ENCODE data around the gene GPR157.

Gene GPR157

DNA sequence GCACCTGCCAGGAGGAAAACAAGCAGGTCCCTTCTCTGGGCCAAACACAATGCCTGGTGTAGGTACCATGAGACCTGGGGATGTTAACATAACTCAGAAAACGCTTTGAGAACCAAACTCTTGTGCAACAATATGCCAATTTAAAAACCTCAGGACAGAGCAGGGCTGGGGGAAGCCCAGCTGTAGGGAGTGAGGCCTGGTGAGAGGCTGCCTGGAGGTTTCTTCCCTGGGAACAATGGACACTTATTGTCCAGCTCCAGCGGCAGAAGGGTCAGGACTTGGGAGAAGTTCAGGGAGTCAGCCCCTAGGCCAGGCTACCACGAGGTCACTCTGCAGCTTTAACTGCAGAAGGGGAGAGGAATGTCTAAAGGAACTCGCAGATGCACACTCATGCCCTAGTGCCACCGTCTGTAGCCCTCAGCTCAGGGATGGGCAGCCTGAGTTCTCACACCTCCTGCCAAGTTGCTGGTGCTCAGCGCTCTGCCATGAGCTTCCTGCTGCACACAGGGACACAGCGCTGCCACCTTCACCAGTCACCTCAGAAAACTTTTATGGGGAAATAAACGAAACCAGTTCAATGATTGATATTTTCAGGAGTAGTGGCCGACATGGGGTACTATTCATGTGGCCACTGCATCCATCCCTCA is 8.5 kb downstream of the GPR157 start:
- in situ Hi-C loops (cut with MboI; ENCODE audit: low sequenced_read_pairs) = loop anchor here (25.0 kb wide), 1 partner anchor 367 kb away; no protein-coding TSS in a partner anchor

DNA sequence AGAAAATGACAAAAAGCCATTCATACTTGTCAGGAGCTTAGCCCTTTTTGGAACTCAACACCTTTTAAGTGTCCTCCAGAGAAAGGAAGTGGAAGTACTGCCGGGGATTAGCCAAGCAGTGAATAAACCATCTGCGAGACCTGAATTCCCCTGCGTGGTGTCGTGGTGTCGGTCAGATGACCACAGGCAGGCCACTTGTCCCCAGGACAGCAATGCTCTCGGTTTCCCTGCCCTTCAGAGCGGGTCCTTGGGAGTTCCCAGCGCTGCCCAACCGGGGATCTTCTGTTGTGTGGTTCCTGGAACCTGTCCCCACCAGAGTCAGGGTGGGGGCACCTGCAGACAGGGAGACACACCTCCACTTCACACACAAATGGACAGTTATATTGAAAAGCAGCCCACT is 9.2 kb downstream of the GPR157 start:
- in situ Hi-C loops (cut with MboI; ENCODE audit: low sequenced_read_pairs) = loop anchor here (25.0 kb wide), 1 partner anchor 368 kb away; no protein-coding TSS in a partner anchor

DNA sequence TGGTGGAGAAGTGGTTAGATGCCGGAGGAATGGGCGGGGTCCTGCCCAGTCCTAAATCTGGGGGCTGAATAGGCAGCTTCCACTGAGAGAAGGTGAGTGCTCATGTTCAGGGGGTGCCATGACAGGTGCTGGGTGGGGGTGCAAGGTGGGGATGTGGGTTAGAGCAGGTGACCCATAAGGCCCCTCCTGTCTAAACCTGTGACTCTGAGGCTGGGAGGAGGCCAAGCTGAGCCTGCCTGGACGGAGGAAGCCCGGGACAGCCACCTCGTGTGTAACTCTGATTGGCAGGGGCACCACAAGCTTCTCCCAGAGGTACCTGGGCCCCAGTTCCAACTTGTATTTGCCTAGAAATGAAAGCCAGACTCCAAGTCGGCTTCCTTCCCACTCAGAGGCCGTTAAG is 10.7 kb downstream of the GPR157 start:
- in situ Hi-C loops (cut with MboI; ENCODE audit: low sequenced_read_pairs) = loop anchor here (25.0 kb wide), 1 partner anchor 369 kb away; no protein-coding TSS in a partner anchor

DNA sequence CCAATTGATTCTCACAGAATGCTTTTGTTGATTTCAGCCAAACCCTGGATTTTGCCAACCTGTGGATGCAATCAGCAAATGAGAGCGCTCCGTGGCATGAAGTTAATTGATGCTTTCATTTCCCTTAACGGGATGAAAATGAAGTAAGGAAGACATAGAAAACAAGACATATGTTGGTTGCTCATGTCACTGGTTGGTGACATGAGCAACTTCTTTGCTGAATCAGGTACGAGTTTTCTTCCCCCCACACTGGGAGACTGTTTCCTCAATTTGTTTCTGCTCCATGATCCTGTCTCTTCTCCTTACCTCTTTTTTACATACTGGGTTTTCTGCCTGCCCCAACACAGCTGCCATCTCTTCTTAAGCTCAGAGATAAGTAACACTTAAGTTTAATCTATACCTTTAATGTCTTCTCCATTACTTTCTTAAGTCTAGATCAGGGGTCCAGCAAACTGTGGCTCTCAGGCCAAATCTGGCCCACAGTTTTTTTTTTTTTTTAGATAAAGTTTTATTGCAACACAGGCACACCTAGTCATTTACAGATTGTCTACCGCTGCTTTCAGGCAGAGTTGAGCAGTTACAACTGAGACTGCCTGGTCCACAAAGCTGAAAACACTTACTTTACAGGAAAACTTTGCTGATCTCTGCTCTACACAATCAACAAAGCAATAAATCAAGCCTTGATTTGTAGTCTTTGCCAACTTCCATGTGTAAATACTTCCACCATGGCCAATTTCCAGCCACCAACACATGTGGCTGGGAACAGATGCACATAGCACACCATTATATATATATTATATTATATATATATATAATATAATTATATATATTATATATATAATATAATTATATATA is 13.3 kb downstream of the GPR157 start:
- in situ Hi-C loops (cut with MboI; ENCODE audit: low sequenced_read_pairs) = loop anchor here (25.0 kb wide), 1 partner anchor 372 kb away; no protein-coding TSS in a partner anchor

DNA sequence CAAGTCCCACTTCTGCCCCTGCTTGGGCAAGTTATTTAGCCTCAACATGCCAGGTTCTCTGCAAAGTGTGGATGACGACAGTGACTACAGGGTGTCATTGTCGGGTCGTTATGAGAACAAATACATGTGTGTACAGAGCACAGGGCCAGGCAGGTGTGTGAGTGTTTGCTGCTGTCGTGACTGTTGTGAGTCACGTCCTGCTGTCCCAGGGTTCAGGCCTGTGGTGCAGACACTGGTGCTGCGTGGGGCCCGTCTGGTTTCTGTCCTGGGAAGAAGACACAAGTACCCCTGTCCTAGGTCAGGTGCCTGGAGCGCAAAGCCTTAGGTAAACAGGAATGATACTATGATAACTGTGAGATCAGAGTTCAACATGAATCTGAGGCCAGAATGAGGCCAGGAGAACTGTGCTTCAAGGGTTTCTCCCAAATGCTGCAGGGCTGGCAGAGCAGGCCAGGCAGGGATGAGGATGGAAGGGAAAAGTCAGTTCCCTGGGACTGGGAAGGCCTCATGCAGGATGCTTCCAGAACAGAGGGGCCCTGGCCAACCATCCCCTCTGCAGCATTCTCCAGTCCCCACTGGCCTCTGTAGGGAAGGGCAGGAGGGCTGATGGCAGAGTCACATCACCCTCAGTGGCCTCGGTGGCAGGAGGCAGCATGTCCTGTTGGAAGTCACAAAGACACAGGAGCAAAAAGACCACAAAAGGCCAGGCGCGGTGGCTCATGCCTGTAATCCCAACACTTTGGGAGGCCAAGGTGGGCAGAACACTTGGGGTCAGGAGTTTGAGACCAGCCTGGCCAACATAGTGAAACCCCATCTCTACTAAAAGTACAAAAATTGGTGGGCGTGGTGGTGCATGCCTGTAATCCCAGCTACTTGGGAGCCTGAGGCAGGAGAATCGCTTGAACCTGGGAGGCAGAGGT is 15.7 kb downstream of the GPR157 start:
- in situ Hi-C loops (cut with MboI; ENCODE audit: low sequenced_read_pairs) = loop anchor here (25.0 kb wide), 1 partner anchor 374 kb away; no protein-coding TSS in a partner anchor

DNA sequence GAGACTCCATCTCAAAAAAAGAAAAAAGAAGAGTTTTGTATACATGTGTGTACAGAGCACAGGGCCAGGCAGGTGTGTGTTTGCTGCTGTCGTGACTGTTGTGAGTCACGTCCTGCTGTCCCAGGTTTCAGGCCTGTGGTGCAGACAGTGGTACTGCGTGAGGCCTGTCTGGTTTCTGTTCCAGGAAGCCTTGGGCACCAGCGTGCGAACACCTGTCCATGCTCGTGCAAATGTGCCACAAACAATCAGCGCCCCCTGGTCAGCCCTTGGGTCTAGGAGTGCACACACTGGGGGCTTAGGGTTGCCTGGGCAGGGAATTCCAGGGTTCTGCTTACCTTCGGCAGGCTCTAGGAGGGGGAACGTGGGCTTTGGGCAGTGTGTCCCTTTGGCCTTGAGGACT is 16.9 kb downstream of the GPR157 start:
- in situ Hi-C loops (cut with MboI; ENCODE audit: low sequenced_read_pairs) = loop anchor here (25.0 kb wide), 1 partner anchor 375 kb away; no protein-coding TSS in a partner anchor

DNA sequence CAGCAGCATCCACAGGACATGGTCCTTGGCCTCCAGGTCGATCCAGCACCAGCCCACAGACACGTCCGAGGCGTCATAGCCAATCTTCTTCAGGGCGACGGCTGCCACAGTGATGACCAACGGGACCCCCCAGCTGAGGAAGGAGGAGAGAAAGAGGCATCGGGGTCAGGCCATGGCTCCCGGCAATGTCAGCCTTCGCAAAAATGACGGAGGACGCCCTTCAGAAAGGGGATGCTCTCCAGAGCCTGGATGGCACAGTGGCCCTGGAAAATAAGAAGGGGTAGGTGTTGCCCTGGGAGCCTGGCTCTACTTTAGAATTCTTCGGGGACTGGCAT is 17.6 kb downstream of the GPR157 start:
- in situ Hi-C loops (cut with MboI; ENCODE audit: low sequenced_read_pairs) = loop anchor here (25.0 kb wide), 1 partner anchor 376 kb away; no protein-coding TSS in a partner anchor

DNA sequence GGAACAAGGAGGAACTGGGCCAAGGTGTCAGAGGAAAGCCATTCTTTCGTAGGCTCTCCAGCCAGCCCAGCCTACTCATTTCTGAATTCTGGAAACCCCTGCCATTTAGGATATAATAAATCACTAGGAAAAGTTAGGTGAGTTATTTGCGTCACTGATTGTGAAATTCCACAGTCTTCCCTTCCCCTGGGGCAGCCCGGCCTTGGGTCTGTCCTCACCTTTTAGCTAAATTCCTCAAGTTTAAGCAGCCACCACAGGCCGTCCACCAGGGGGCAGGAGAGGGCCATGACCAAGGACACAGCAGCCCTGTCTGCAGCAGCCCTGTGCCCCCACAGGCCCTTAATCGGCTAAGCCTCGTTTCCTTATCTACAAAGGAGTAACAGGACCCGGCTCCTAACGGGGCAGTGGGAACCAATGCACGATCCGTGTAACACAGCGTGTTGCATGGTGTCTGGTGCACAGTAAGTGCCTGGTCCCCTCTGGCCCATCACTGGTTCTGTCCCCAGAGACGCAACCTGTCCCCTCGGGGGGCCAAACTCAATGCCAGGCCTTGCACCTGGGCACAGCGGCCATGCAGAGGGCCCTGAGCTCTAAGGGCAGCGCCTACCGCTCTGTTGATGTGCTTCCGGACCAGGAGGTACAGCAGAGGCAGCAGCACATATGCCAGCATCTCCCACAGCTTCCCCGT is 18.1 kb downstream of the GPR157 start:
- in situ Hi-C loops (cut with MboI; ENCODE audit: low sequenced_read_pairs) = loop anchor here (25.0 kb wide), 1 partner anchor 376 kb away; no protein-coding TSS in a partner anchor

DNA sequence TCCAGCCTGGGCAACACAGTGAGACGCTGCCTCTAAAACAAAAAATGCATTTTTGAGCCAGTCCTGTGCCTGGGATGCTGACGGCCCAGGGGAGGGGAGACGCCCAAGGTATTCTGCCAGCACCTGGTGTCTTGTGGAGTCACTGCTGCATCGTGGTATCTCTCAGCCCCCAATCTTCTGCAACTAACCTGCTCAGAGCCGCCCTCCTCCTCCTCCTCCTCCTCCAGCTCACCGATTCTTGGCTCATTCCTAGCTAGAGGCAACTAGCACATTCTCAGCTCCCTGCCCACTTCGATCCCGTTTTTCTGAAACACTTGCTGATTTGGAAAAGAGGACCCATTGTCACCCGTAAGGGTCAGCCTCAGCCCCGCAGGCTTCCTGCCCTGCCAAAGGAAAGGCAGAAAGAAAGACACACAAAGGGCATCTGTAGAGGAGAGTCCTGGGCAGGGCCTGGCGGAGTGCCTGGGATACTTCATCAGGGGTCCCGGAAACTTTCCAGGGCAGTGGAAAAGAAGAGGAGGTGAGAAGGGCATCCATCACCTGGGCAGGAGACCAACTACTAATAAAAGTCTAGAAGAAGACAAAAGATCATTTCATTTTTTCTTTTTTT is 20.7 kb downstream of the GPR157 start:
- in situ Hi-C loops (cut with MboI; ENCODE audit: low sequenced_read_pairs) = loop anchor here (10.0 to 25.0 kb wide), 2 partner anchors 173 to 379 kb away; no protein-coding TSS in a partner anchor

DNA sequence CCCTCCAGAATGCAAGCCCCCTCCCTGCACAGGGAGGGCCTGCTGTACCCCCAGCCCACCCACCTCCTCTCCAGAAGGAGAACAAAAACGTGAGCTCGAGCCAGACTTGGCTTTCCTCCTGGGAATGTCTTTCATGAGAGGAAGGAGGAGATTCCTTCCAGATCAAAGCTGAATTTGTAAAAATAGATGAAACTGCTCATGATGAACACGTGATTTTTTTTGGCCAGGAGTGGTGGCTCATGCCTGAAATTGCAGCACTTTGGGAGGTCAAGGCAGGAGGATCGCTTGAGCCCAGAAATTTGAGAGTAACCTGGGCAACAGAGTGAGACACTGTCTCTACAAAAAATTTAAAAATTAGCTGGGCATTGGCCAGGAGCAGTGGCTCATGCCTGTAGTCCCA is 21.8 kb downstream of the GPR157 start:
- in situ Hi-C loops (cut with MboI; ENCODE audit: low sequenced_read_pairs) = loop anchor here (10.0 to 25.0 kb wide), 2 partner anchors 172 to 380 kb away; no protein-coding TSS in a partner anchor

DNA sequence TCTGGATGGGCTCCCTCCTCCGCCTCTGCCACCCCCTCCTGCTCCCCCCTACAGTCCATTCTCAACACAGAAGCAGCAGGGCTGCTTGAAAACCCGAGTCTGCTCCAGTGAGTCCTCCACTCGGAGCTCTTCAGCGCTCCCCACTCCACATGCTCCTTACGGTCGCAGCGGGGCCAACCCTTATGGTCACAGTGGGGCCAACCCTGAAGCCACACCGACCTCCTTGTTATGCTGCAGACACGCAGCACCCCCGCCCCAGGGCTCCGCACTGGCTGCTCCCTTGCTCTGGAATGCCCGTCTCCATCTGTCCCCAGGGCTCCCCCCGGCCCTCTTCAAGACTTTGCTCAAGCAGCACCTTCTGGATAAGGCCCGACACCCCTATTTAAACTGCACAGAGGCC is 22.6 kb downstream of the GPR157 start:
- in situ Hi-C loops (cut with MboI; ENCODE audit: low sequenced_read_pairs) = loop anchor here (10.0 to 25.0 kb wide), 2 partner anchors 171 to 381 kb away; no protein-coding TSS in a partner anchor

DNA sequence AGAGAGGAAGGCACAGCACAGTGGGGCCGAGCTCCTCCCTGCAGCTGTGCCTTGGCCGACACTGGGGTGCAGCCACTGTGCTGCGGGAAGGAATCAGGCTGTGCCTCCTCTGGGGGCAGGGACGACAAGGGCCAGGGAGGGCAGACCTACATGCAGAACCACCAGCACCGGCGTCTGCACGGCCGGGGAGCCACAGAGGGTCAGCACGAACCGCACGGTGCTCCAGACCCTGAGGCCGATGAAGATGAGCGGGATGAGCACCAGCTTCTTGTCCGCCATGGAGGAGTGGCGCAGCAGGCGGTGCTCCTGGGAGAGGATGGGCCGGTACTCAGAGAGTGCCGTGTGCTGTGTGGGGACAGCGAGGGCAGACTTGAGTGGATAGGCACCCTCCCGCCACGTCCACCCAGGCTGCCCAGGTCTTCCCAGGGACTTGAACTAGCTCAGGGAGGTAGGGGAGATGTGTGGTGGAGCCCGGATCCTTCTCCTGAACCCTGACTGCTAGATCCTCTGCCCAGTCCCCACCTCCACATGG is 23.5 kb downstream of the GPR157 start:
- in situ Hi-C loops (cut with MboI; ENCODE audit: low sequenced_read_pairs) = loop anchor here (10.0 to 25.0 kb wide), 2 partner anchors 171 to 382 kb away; no protein-coding TSS in a partner anchor

DNA sequence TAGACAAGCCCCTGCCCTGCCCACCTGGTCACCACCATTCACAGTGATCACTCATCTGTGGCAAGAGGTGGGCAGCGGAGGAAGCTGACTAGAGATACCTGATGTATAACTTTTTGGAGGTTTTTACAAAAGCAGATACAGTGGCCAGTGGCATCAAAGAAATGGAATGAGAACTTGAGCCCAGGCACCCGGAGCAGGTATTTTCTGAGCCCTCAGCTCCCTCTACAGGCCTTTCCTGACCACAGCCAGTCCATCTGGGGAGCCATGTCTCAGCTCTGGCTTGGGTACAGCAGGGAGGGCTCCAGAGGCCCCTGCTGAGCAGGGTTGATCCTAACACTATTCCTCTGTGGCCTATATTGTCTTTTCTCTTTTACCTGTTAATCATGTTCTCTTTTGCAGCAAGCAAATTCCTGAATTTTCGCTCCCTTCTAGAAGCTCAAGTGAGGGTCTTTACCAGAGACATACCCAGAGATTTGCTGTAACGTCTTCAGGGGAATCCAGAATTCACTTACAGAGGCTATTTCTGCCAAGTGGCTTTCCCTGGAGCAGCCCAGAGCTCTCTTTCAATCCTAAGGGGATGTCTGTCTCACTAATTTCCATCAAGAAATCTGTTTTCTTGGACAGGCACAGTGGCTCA is 27.3 kb downstream of the GPR157 start:
- in situ Hi-C loops (cut with MboI; ENCODE audit: low sequenced_read_pairs) = loop anchor here (5.0 to 25.0 kb wide), 3 partner anchors 94 to 386 kb away; no protein-coding TSS in a partner anchor

DNA sequence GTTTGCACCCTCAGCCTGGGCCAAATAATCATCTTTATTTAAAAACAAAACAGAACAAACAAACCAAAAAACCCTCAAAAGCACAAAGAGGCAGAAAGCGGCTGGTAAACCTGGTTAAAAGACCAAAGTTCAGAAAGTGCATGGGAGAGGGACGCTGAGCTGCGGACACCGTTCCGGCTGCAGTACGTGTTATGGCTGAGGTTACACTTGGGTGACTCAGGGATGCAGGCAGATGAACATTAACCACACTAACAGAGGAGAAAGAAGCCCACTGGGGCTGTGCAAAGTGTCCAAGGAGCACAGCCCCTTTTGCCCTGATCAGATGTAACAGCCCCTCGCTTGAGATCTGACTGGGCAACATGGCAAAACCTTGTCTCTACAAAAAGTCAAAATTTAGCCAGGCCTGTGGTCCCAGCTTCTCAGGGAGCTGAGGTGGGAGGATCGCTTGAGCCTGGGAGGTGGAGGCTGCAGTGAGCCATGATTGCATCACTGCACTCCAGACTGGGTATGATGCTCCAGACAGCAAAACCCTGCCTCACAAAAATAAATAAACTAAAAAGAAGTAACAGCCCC is 28.3 kb downstream of the GPR157 start:
- in situ Hi-C loops (cut with MboI; ENCODE audit: low sequenced_read_pairs) = loop anchor here (5.0 to 25.0 kb wide), 3 partner anchors 93 to 387 kb away; no protein-coding TSS in a partner anchor

DNA sequence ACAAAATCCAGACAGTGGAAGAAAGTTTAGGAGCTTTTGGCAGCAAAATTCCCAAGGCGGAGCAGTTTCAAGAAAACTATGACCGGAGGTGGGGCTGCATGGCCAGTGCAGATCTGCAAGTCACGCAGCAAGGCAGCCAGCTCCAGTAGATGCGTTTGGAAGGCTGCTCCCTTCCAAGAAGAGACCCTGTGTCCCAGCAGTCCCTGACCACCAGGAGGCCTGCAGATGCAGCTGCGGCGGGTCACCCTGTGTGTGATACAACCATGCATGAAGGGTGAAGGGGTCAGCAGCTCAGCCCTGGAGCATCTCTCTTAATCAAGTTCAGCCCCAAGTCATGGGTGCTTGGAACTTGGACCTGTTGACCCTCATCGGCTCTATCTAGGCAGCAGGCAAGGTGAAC is 29.3 kb downstream of the GPR157 start:
- in situ Hi-C loops (cut with MboI; ENCODE audit: low sequenced_read_pairs) = no loop called here

DNA sequence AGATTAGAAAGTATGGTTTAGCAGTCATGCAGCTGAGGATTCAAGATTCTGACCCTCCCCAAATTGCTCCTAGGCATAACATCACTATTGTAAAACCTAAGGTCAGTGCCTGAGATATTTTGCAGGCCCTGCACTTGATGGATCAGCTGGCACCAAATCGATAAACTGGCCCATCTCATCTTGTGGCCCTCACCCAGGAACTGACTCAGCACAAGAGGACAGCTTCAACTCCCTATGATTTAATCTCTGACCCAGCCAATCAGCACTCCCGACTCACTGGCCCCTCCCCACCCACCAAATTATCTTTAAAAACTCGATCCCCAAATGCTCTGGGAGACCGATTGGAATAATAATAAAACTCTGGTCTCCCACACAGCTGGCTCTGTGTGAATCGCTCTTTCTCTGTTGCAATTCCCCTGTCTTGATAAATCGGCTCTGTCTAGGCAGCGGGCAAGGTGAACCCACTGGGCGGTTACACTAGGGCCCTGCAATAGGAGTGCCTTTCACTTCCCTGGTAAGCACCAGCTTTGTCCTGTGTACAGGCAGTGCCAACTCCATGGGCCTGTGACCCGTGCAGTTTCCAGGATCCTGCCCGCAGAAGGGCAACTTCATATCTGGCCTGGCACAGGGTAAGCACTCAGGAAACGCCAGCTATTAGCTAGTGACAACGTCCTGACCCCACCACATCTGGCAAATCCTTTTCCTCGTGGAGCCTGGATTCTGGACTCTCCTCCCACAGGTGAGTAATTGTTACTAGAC is 30.8 kb downstream of the GPR157 start:
- in situ Hi-C loops (cut with MboI; ENCODE audit: low sequenced_read_pairs) = no loop called here

DNA sequence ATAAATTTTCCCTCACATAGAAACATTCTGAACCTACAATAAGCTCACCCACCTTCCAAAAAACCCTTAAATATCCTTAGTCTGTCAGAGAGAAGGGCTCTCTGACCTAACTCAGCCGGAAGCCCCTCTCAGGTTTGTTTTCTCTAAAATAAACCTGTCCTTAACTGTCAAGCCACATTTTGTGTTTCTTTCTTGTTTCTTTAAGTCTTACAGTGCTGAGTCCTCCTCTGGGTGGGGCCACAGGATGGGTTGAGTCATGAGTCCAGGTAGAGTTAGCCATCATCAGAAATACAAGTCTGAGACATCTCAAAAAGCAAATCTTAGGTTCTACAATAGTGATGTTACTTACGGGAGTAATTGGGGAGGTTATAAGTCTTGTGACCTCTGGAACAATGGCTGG is 33.1 kb downstream of the GPR157 start:
- in situ Hi-C loops (cut with MboI; ENCODE audit: low sequenced_read_pairs) = no loop called here

Measured in HL-60/S4 (cell line).